Panc1 (cell line): ENCODE measurements around the gene TOB1. TPM values are rescaled to one million over a fixed set of nuclear protein-coding genes. Genes with fewer than 3 reads are reported as not detected.

Experiments used
- ATAC-seq: fragments of 200-7000 bp; cut with Tn5 transposase; 2 replicates; pipeline ENCODE4 v1.9.1; 2020; ENCODE audit warnings: mild to moderate bottlenecking, moderate library complexity
- BruUV-seq: library from RNA; stranded (reverse); fragments of 400-500 nt; replicated peaks from 2 replicates; lab custom pipeline; 2021; lab: Mats Ljungman, UMichigan
- CTCF ChIA-PET: fragments of 300-600 bp; sonication (Branson Sonifier 250); formaldehyde crosslinking; loops from one replicate; lab custom pipeline; 2022; ENCODE audit warnings: antibody characterized with exemption; lab: Charles Lee
- POLR2A ChIA-PET: fragments of 300-600 bp; sonication (Branson Sonifier 250); formaldehyde crosslinking; loops from one replicate; lab custom pipeline; 2022; ENCODE audit warnings: antibody characterized with exemption; lab: Charles Lee
- DNase-seq: peaks from one replicate; pipeline ENCODE4 v3.0.0-alpha.2; 2010; ENCODE audit warnings: low read depth, low spot score
- H3K27ac ChIP-seq: 2 replicates; pipeline ENCODE4 v1.5.1; 2011; ENCODE audit warnings: mild to moderate bottlenecking, low read length, inconsistent platforms
- H3K27me3 ChIP-seq: fragments of 200-500 bp; sonication (Bioruptor generic); 2 replicates; pipeline ENCODE4 v1.6.0; 2014; ENCODE audit warnings: low read length, inconsistent platforms; ENCODE audit not compliant: control insufficient read depth, insufficient read depth
- H3K36me3 ChIP-seq: fragments of 200-500 bp; sonication (Bioruptor generic); 2 replicates; pipeline ENCODE4 v1.5.1; 2014; ENCODE audit warnings: inconsistent platforms, mild to moderate bottlenecking, low read length, moderate library complexity; ENCODE audit not compliant: control insufficient read depth, insufficient read depth
- H3K4me1 ChIP-seq: 2 replicates; pipeline ENCODE4 v1.5.1; 2011; ENCODE audit warnings: inconsistent platforms, mild to moderate bottlenecking, low read length, moderate library complexity; ENCODE audit not compliant: control insufficient read depth, insufficient read depth
- H3K4me3 ChIP-seq, 2 experiments: 2 replicates each; pipeline ENCODE4 v1.5.1; 2011 to 2012; ENCODE audit warnings: low read depth in 2 of 2, low read length in 2 of 2, mild to moderate bottlenecking in 2 of 2, inconsistent platforms in 1 of 2, moderate library complexity in 1 of 2
- H3K9me3 ChIP-seq: fragments of 200-500 bp; sonication (Bioruptor generic); 2 replicates; pipeline ENCODE4 v1.5.1; 2014; ENCODE audit warnings: low read depth, mild to moderate bottlenecking, inconsistent platforms, low read length, moderate library complexity; ENCODE audit not compliant: control insufficient read depth, insufficient read depth
- CTCF ChIP-seq: fragments of 450-650 bp; IDR thresholded peaks from 2 replicates; pipeline ENCODE4 v1.5.1; 2017; ENCODE audit warnings: mild to moderate bottlenecking
- POLR2AphosphoS5 ChIP-seq: IDR thresholded peaks from 2 replicates; pipeline ENCODE4 v1.6.1; 2012; ENCODE audit warnings: mild to moderate bottlenecking, low read depth, low read length, moderate library complexity
- REST ChIP-seq, 2 experiments: IDR thresholded peaks; 2 replicates each; pipeline ENCODE4 v1.6.1; 2011 to 2012; ENCODE audit warnings: low read depth in 2 of 2, control low read depth in 1 of 2, low read length in 1 of 2, mild to moderate bottlenecking in 1 of 2, moderate library complexity in 1 of 2; ENCODE audit not compliant: insufficient read depth in 1 of 2
- SIN3A ChIP-seq: IDR thresholded peaks from 2 replicates; pipeline ENCODE4 v1.6.1; 2012; ENCODE audit warnings: low read depth, mild to moderate bottlenecking, low read length, moderate library complexity, borderline replicate concordance; ENCODE audit not compliant: insufficient read depth
- TCF7L2 ChIP-seq: IDR thresholded peaks from 2 replicates; pipeline ENCODE4 v1.6.1; 2011; ENCODE audit warnings: mild to moderate bottlenecking, low read depth, low read length, inconsistent platforms
- in situ Hi-C: cut with HindIII; loops from 2 replicates; pipeline ENCODE4 v1.10.0; 2016; ENCODE audit warnings: low sequenced_read_pairs, low pct_unique_long_range_greater_than_20kb
- intact Hi-C: fragments of 100-400 bp; cut with micrococcal nuclease; formaldehyde crosslinking; loops from one replicate; pipeline ENCODE4 v1.10.0; 2022; ENCODE audit not compliant: unreplicated experiment
- total RNA-seq: library from RNA; stranded (reverse); gene quantifications from one replicate; pipeline ENCODE4 v1.2.1, GENCODE V29; 2021; ENCODE audit not compliant: unreplicated experiment

Gene TOB1
- total RNA-seq, 1 experiment from 2014 or later, result 117 TPM

GRCh38 chr17:50911450-50911849, 45.3 kb upstream of the TOB1 start:
- no peak overlapping the region for H3K27ac ChIP-seq
- intact Hi-C loops (no loop called here), in situ Hi-C loops (no loop called here)
- no TSS peak for BruUV-seq
- peaks cover 20% of the 10 kb centered on the region for H3K4me1 ChIP-seq
- no peak overlapping the region for H3K4me3 ChIP-seq
- ChIA-PET CTCF (interaction anchor here (0.6 to 0.7 kb wide), 2 partner anchors 30 to 202 kb away, joined by 3 to 7 read pairs; no protein-coding TSS in a partner anchor), POLR2A (interaction anchor here (0.7 kb wide), 1 partner anchor 14 kb away, joined by 3 read pairs; no protein-coding TSS in a partner anchor)
- no peaks in the 10 kb centered on the region for H3K36me3 ChIP-seq
- ATAC-seq (no peak), DNase-seq (no peak)
- H3K27me3 ChIP-seq, result no peaks in the 10 kb centered on the region
- no peaks in the 10 kb centered on the region for H3K9me3 ChIP-seq
- TF ChIP-seq SIN3A, result no peak
- 0 out of 4 replicates have a peak, but pooled peaks of 1 of the 2 experiments have one; percentile 21 for TF ChIP-seq REST (IDR thresholded peaks at IDR 0.05; ENCODE audit: insufficient read depth in 1 of 2, low read depth in 2 of 2, low read length in 1 of 2)

- in situ Hi-C loops (no loop called here), intact Hi-C loops (no loop called here)
- peak; percentile 21; the same call in 1 of the 2 replicates for ATAC-seq
- POLR2A ChIA-PET, result interaction anchor here (1.2 kb wide), 1 partner anchor 44 kb away, joined by 15 read pairs; the partner anchor contains the start of gene TOB1
- no peak for DNase-seq
- no peaks in the 10 kb centered on the region for H3K36me3 ChIP-seq
- H3K27me3 ChIP-seq, result no peaks in the 10 kb centered on the region
- no peak overlapping the region for H3K4me3 ChIP-seq
- H3K27ac ChIP-seq, result peak overlapping the region; percentile 78
- H3K9me3 ChIP-seq, result no peaks in the 10 kb centered on the region
- CTCF ChIA-PET, result no interaction called here
- TF ChIP-seq CTCF (no peak), POLR2AphosphoS5 (no peak), SIN3A (no peak), TCF7L2 (no peak), REST (IDR thresholded peaks at IDR 0.05; ENCODE audit: insufficient read depth in 1 of 2, low read depth in 2 of 2, low read length in 1 of 2) (no peak)
- no TSS peak for BruUV-seq
- H3K4me1 ChIP-seq, result peaks cover 27% of the 10 kb centered on the region
Measured at GRCh38 chr17:50909765-50910605, 43.8 kb upstream of the TOB1 start.
